B cell (primary cell): ENCODE results near the gene HTR2B. TPM values are rescaled to one million over a fixed set of nuclear protein-coding genes. Genes with fewer than 3 reads are reported as not detected.
A peak's percentile ranks its signal among the peaks of the same experiment; 100 is the strongest.

ENCODE experiments used
- ATAC-seq: fragments of 200-7000 bp; cut with Tn5 transposase; one replicate; pipeline ENCODE4 v1.10.0; 2021; ENCODE audit warnings: low read depth, mild to moderate bottlenecking, moderate number of reproducible peaks, moderate library complexity
- CTCF ChIA-PET: fragments of 350-600 bp; sonication (Branson Sonifier 250); formaldehyde crosslinking; loops from one replicate; lab custom pipeline; 2021; ENCODE audit warnings: antibody characterized with exemption, inconsistent platforms; lab: Charles Lee
- POLR2A ChIA-PET: fragments of 350-600 bp; sonication (Branson Sonifier 250); formaldehyde crosslinking; loops from one replicate; lab custom pipeline; 2021; ENCODE audit warnings: antibody characterized with exemption; lab: Charles Lee
- DNase-seq: peaks from one replicate; pipeline ENCODE4 v3.0.0; 2013
- H2AFZ ChIP-seq: 2 replicates; pipeline ENCODE4 v1.6.1; 2012; ENCODE audit warnings: mild to moderate bottlenecking, low read depth, low read length; ENCODE audit not compliant: insufficient read depth, poor library complexity, severe bottlenecking
- H3K27ac ChIP-seq, 2 donors: 1 replicate in 1 of 2; 2 replicates in 1 of 2; pipeline ENCODE4 v1.5.1; 2012 to 2013; ENCODE audit warnings: low read length in 2 of 2, mild to moderate bottlenecking in 2 of 2, moderate library complexity in 1 of 2
- H3K27me3 ChIP-seq, 4 experiments: fragments of 200-600 bp in 1 of 4; sonication (generic) in 1 of 4; replicated peaks in 1 of 4; 1 replicate in 2 of 4; 2 replicates in 2 of 4; pipeline versions ENCODE4 v1.6.1 to v1.7.0; 2013 to 2016; ENCODE audit warnings: low read length in 3 of 4, mild to moderate bottlenecking in 2 of 4, mixed read lengths in 1 of 4, moderate library complexity in 1 of 4; ENCODE audit not compliant: insufficient read depth in 4 of 4, control insufficient read depth in 3 of 4; ENCODE audit errors: control extremely low read depth in 1 of 4
- H3K36me3 ChIP-seq, 2 experiments: replicated peaks in 1 of 2; 1 replicate in 1 of 2; 2 replicates in 1 of 2; pipeline versions ENCODE4 v1.6.1 to v1.7.1; 2013; ENCODE audit warnings: low read length in 1 of 2; ENCODE audit not compliant: insufficient read depth in 2 of 2, control insufficient read depth in 1 of 2; ENCODE audit errors: control extremely low read depth in 1 of 2, extremely low read depth in 1 of 2
- H3K4me1 ChIP-seq, 2 donors: fragments of 200-600 bp in 1 of 2; sonication (generic) in 1 of 2; 1 replicate in 1 of 2; 2 replicates in 1 of 2; pipeline versions ENCODE4 v1.5.1 to v1.6.1; 2013 to 2017; ENCODE audit warnings: low read length in 2 of 2; ENCODE audit not compliant: control insufficient read depth in 2 of 2, insufficient read depth in 2 of 2
- H3K4me2 ChIP-seq: replicated peaks from 2 replicates; pipeline ENCODE3; 2012; ENCODE audit warnings: mild to moderate bottlenecking, low read depth, low read length; ENCODE audit not compliant: poor library complexity, severe bottlenecking
- H3K4me3 ChIP-seq, 5 experiments: fragments of 200-600 bp in 1 of 5; sonication (generic) in 1 of 5; 1 replicate in 3 of 5; 2 replicates in 2 of 5; pipeline versions ENCODE4 v1.5.1 to v1.7.0; 2011 to 2016; ENCODE audit warnings: low read length in 4 of 5, mild to moderate bottlenecking in 4 of 5, low read depth in 2 of 5, control low read depth in 1 of 5, moderate library complexity in 1 of 5; ENCODE audit not compliant: insufficient read depth in 1 of 5; ENCODE audit errors: control extremely low read depth in 1 of 5, extremely low read depth in 1 of 5
- H3K79me2 ChIP-seq: fragments of 200-600 bp; sonication (generic); one replicate; pipeline ENCODE4 v1.6.0; 2016; ENCODE audit warnings: low read length; ENCODE audit not compliant: control insufficient read depth, insufficient read depth
- H3K9ac ChIP-seq: fragments of 200-600 bp; sonication (generic); 2 replicates; pipeline ENCODE4 v1.6.1; 2017; ENCODE audit warnings: mild to moderate bottlenecking, low read length, moderate library complexity
- H3K9me3 ChIP-seq, 3 donors: one replicate each; pipeline versions ENCODE4 v1.6.1 to v1.7.1; 2013; ENCODE audit warnings: low read length in 2 of 3; ENCODE audit not compliant: control insufficient read depth in 2 of 3, insufficient read depth in 1 of 3; ENCODE audit errors: control extremely low read depth in 1 of 3
- H4K20me1 ChIP-seq: 2 replicates; pipeline ENCODE4 v1.6.0; 2012; ENCODE audit warnings: mild to moderate bottlenecking, low read length; ENCODE audit not compliant: insufficient read depth, control insufficient read depth, poor library complexity, severe bottlenecking
- H3K27ac Mint-ChIP-seq: one replicate; pipeline ENCODE4 v1.8.0; 2021; ENCODE audit warnings: mixed read lengths
- H3K27me3 Mint-ChIP-seq: one replicate; pipeline ENCODE4 v1.8.0; 2021; ENCODE audit warnings: mixed read lengths
- H3K4me1 Mint-ChIP-seq: one replicate; pipeline ENCODE4 v1.8.0; 2021; ENCODE audit warnings: mixed read lengths
- H3K4me3 Mint-ChIP-seq: one replicate; pipeline ENCODE4 v1.8.0; 2021; ENCODE audit warnings: mixed read lengths
- H3K9me3 Mint-ChIP-seq: one replicate; pipeline ENCODE4 v1.8.0; 2022; ENCODE audit warnings: mixed read lengths; ENCODE audit not compliant: insufficient read depth
- CTCF ChIP-seq: fragments of 200-600 bp; IDR thresholded peaks from one replicate; pipeline ENCODE4 v1.8.0; 2022; ENCODE audit warnings: antibody characterized with exemption, mild to moderate bottlenecking
- EZH2 ChIP-seq: IDR thresholded peaks from 2 replicates; pipeline ENCODE4 v1.6.1; 2012; ENCODE audit warnings: borderline replicate concordance, low read depth, mild to moderate bottlenecking, moderate library complexity, low read length; ENCODE audit not compliant: insufficient read depth, poor library complexity, severe bottlenecking
- WGBS: methylation state at CpG from one replicate; pipeline ENCODE4 v1.1.5; 2013; ENCODE audit warnings: missing lambda C conversion rate; ENCODE audit not compliant: insufficient coverage; 5-methylcytosine and 5-hydroxymethylcytosine counted together
- intact Hi-C: fragments of 100-400 bp; cut with micrococcal nuclease; formaldehyde crosslinking; loops from one replicate; pipeline ENCODE4 v1.10.0; 2022
- polyA plus RNA-seq: library from polyadenylated mRNA; depleted of rRNA; stranded (reverse); fragments of >200 nt; gene quantifications from 2 replicates; pipeline ENCODE4 v1.2.3, GENCODE V29; 2012
- total RNA-seq, 2 donors: library from RNA; stranded (reverse); fragments of 120-200 nt in 1 of 2; gene quantifications; 1 replicate in 1 of 2; 2 replicates in 1 of 2; pipeline versions ENCODE4 v1.2.3 to v1.2.4, GENCODE V29; 2013 to 2022

The HTR2B gene
- total and polyA plus RNA-seq, 2 donors (not counting 1 experiment from before 2014, with no cell fraction given) = not detected

DNA sequence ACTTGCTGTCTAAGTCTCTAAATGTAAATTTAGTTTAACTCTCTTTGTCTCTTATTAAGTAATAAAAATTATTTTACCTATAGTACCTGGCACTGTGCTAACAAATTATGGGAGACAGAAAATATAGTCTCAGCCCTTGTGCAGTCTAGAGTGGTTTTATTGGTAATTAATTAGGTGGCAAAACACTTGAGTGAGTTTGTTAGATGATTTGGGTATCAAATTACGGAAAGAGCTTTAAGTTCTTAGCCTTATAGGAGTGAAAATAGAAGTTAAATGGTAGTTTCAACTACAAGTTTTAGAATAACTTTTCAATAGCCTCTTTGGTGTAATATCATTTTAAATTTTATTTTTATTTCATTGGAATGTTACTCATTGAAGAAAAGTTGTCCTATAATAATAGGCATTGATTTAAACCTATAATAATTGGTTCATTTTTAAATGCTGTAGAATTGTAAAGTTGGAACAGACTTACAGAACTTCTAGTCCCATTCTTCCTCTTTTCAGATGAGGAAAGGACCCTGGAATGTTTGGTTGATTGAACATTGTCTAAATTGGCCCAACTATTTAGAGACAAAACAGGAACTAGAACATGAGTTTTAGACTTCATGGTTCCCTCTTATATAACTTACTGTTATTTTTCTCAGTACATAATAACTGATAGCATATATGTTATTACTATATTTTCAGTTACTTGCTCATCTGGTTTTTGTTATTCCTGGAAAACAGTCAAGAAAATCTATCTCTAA lies 10.2 kb upstream of the HTR2B start:
- no peak overlapping the region for H3K9ac ChIP-seq
- H3K27ac ChIP-seq = peak overlapping the region in 1 of 2 donors; percentile 32
- Mint-ChIP-seq H3K27me3 (no peaks in the 10 kb centered on the region), H3K4me1 (peaks cover 27% of the 10 kb centered on the region), H3K9me3 (no peaks in the 10 kb centered on the region), H3K27ac (no peak overlapping the region), H3K4me3 (no peak overlapping the region)
- H3K4me1 ChIP-seq = peaks cover 2 to 4% of the 10 kb centered on the region in 2 donors
- intact Hi-C loops = no loop called here
- H4K20me1 ChIP-seq = no peaks in the 10 kb centered on the region
- H2AFZ ChIP-seq = no peak overlapping the region
- peaks cover 0 to 4% of the 10 kb centered on the region in 2 experiments for H3K36me3 ChIP-seq
- ChIA-PET CTCF (no interaction called here), POLR2A (no interaction called here)
- no CpG with 5 or more reads among the region's 1 CpG for WGBS
- H3K4me2 ChIP-seq = no peak overlapping the region
- no peaks in the 10 kb centered on the region for H3K9me3 ChIP-seq
- TF ChIP-seq CTCF (no peak), EZH2 (no peak)
- H3K79me2 ChIP-seq = peaks cover 4% of the 10 kb centered on the region
- no peak overlapping the region for H3K4me3 ChIP-seq
- H3K27me3 ChIP-seq = no peaks in the 10 kb centered on the region
- peak; percentile 13 for DNase-seq
- ATAC-seq = no peak

DNA sequence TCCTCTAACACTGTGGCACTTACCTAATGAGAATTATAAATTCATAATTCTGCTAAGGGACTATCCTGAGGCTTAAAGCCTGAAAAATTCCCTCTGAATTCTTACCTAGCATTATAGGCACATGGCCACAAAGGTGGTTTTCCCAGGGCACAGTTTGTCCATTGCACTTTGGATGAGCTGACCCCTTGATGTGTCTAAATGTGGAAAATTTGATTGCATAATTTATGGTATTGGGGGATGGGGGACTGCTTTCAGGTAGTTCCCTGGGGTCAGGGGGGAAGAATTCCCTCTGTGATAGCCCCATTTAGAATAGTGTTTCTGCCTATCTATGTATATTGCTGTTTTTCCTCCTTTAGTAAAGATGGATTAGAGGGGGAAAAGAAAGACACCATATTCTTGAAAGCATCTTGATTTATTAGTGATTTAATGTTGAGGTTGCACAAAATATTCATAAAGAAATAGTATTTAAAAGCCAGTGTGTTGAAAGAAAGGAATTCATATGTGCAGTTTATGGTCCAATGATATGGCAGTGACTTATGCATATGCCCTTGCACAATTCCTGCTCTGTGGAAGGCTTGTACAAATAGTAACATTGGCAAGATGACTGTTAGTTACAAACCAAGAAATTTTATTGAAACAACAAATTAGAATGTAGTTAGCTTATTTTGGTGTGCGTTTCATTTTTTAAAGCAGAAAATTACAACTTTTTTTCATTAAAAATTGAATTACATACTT lies 8.7 kb upstream of the HTR2B start:
- H4K20me1 ChIP-seq = no peaks in the 10 kb centered on the region
- peaks cover 4% of the 10 kb centered on the region for H3K79me2 ChIP-seq
- no peaks in the 10 kb centered on the region for H3K27me3 ChIP-seq
- Mint-ChIP-seq H3K4me1 (peaks cover 27% of the 10 kb centered on the region), H3K27me3 (no peaks in the 10 kb centered on the region), H3K9me3 (no peaks in the 10 kb centered on the region), H3K27ac (no peak overlapping the region), H3K4me3 (no peak overlapping the region)
- DNase-seq (no peak), ATAC-seq (no peak)
- no peak overlapping the region for H3K4me3 ChIP-seq
- H3K27ac ChIP-seq = no peak overlapping the region
- no peaks in the 10 kb centered on the region for H3K36me3 ChIP-seq
- no peak overlapping the region for H3K9ac ChIP-seq
- POLR2A ChIA-PET = interaction anchor here (0.6 kb wide), 1 partner anchor 498 kb away, joined by 5 read pairs; no protein-coding TSS in a partner anchor
- intact Hi-C loops = no loop called here
- no peaks in the 10 kb centered on the region for H3K9me3 ChIP-seq
- H3K4me1 ChIP-seq = peaks cover 2 to 4% of the 10 kb centered on the region in 2 donors
- TF ChIP-seq EZH2 = no peak
- TF ChIP-seq CTCF = no peak
- no CpG with 5 or more reads among the region's 1 CpG for whole genome bisulfite sequencing
- no peak overlapping the region for H2AFZ ChIP-seq
- H3K4me2 ChIP-seq = no peak overlapping the region
- CTCF ChIA-PET = no interaction called here
